ENCODE measurements around the gene EFEMP2.

The EFEMP2 gene

GRCh38 chr11:65872586-65873317 lies at the start of gene EFEMP2:
EFEMP2 (minus strand) TSS chr11:65872800; CDS start chr11:65872354, 446 bp downstream.
- no peak for DNase-seq (ENCODE audit: low read depth)

DNA sequence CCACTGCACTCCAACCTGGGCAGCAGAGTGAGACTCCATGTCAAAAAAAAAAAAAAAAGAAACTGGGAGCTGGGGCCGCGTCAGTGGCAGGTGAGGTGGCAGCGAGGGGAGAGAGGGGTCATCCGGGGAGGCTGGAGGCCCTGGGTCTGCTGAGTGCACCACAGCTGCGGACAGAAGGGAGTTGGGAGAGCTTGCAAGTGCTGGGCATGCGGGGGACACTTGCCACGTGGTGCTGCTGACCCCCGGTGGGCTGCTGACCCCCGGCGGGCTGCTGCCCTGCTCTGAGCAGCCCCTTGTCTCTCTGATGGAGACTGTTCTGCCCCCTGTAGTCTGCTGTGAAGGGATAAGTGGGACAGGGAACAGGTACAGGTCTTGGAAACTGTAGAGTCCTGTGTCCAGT lies 49.3 kb upstream of the EFEMP2 start:
- no peak for DNase-seq (ENCODE audit: low read depth)

DNA sequence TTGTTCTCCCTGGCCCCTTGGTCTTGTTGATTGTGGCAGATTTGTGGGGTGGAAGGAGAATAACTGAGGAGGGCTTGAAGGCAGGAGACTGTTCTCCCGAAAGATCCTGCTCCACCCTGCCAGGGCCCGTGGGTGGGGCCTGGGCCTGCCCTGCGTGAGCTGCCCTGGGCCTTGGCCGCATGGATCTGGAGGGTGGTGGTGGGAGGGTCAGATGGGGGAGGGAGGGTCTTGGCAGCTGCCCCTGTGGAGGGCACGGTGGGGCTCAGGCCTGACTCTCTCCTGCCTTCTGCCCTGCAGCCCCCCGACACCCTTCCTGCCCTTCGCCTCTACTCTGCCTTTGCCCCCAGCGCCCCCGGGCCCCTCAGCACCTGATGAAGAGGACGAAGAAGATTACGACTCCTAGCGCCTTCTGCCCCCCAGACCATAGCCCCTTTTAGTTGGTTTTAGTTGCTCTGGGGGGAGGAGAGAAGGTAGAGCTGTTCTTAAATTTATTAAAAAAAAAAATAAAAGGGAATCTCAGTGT lies 48.5 kb upstream of the EFEMP2 start:
- DNase-seq (ENCODE audit: low read depth): no peak

GRCh38 chr11:65920372-65920802 lies 47.8 kb upstream of the EFEMP2 start:
- DNase-seq (ENCODE audit: low read depth): no peak

- no peak for DNase-seq (ENCODE audit: low read depth)
Measured at GRCh38 chr11:65919573-65920371, 47.2 kb upstream of the EFEMP2 start.

DNA sequence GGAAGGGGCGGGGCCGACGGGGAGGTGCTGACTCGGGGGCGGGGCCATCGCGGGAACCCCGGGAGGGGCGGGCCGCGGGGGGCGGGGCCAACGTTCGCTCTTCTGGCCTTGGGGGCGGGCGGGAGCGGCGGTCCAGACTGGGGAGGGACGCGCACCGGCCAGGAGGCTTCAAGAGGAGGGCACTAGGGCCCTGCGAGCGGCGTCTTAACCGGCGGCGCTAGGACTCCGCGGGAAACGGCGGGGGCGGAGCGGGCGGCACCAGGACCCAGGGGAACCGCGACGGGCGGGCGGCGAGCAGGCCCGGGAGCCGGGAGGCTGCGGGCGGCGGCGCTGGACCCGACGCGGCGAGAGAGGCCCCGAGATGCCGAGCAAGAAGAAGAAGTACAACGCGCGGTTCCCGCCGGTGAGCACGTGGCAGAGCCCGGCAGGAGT lies 46.6 kb upstream of the EFEMP2 start, which contains the start of gene DRAP1:
Gene DRAP1 (plus strand): TSS at position 286 of the 432 bp plus-strand sequence. CDS start 76 bp downstream, at position 362.
- peak; percentile 65 for DNase-seq (ENCODE audit: low read depth)

GRCh38 chr11:65918211-65919140 lies 45.9 kb upstream of the EFEMP2 start, which contains the start of gene C11orf68:
C11orf68 (minus strand) TSS chr11:65919062; CDS start chr11:65919031, 31 bp downstream.
- no peak for DNase-seq (ENCODE audit: low read depth)

- no peak for DNase-seq (ENCODE audit: low read depth)
Measured at GRCh38 chr11:65917434-65918210, 45.0 kb upstream of the EFEMP2 start.

- no peak for DNase-seq (ENCODE audit: low read depth)
Measured at GRCh38 chr11:65917077-65917433, 44.5 kb upstream of the EFEMP2 start.

GRCh38 chr11:65916391-65916790 lies 43.8 kb upstream of the EFEMP2 start:
- no peak for DNase-seq (ENCODE audit: low read depth)

GRCh38 chr11:65915821-65916251 lies 43.2 kb upstream of the EFEMP2 start:
- DNase-seq (ENCODE audit: low read depth): peak; percentile 97

DNA sequence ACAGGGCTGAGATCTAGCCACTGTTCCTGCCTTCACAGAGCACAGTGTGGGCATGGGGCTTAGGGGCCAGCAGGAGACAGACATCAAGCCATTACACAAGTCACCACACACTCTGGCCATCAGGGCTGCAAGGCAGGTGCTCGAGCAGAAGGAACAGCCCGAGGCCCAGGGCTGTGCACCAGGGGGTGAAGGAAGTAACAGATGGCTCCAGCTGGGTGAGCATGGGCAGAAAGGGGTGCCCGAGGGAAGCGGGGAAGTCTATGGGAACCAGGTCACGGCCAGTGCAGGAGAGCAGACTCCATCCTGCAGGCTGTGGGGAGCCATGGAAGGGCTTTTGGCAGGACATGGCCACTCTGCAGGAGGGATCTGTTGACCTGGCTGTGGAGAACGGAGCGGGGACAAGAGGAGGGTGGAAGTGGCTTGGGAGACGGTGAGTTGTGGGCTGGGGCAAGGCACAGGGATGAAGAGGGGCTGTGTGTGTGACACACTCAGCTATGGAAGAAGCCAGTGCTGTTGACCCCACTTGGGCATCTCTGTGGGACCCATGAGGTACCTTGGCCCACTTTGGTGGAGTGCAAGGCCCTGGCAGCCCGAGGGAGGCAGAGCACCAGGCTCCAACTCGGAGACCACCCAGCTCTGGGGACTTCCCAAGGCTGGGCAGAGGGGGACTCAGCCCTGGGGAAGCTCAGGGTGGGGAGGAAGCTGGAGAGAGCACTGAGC lies 42.7 kb upstream of the EFEMP2 start:
- no peak for DNase-seq (ENCODE audit: low read depth)

DNA sequence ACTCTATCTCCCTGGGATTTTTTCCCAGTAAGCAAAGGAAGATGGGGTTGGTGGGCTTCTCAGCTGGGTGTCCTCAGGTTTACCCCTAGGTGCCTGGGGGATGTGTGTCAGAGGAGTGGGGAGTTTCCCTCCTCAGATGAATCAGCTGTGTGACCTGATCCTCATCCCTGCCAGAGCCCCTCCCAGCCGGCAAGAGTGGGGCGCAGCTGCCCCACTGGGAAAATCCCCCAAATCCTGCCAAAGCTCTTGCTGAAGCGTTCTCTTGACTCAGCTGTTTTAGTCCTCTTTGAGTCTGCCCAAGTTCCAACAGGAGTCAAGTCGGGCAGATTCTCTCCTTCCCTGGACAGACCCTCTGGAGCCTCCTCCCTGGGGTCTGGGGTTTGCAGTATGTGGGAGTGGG lies 40.2 kb upstream of the EFEMP2 start:
- no peak for DNase-seq (ENCODE audit: low read depth)

GRCh38 chr11:65911682-65912568 lies 39.3 kb upstream of the EFEMP2 start:
- peak; percentile 97 for DNase-seq (ENCODE audit: low read depth)

GRCh38 chr11:65907878-65908277 lies 35.3 kb upstream of the EFEMP2 start:
- no peak for DNase-seq (ENCODE audit: low read depth)

GRCh38 chr11:65906602-65907001 lies 34.0 kb upstream of the EFEMP2 start:
- no peak for DNase-seq (ENCODE audit: low read depth)

DNA sequence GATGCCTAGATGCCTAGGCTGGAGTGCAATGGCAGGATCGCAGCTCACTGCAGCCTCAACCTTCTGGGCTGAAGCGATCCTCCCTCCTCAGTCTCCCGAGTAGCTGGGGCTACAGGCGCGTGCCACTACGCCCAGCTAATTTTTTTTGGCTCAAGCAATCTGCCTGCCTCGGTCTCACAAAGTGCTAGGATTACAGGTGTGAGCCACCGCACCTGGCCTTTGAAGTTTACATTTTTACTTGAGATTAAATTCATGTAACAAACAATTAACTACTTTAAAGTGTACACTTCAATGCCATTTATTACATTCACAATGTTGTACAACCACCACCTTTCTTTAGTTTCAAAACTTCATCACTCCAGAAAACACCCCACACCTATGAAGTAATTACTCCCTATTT lies 31.1 kb upstream of the EFEMP2 start:
- no peak for DNase-seq (ENCODE audit: low read depth)

DNA sequence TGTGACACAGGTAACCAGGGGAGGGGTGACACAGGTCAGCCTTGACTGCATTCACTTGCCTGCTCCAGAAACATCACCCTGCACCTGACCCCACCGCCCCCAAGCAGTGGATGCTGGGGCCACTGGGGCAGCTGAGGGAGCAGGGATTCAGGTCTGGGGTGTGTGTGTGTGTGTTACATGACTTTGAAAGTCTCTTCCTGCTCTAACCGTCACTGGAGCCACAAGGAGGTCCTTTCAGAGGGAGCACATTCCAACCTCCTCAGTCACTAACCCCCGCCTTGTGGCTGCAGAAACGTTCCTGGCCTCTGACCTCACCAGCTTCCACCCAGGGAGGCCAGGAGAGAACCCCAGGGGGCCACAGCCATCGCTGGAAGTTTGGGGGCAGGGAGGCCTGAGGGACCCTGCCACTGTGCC lies 30.5 kb upstream of the EFEMP2 start:
- peak; percentile 90 for DNase-seq (ENCODE audit: low read depth)

- no peak for DNase-seq (ENCODE audit: low read depth)
Measured at GRCh38 chr11:65900899-65901180, 28.2 kb upstream of the EFEMP2 start.

Data from HS-5 (cell line).